HFF-Myc (cell line): Measurements from ENCODE around the gene LBH.

Experiments used
- DNase-seq: peaks from one replicate; pipeline ENCODE4 v3.0.0-alpha.2; 2011; ENCODE audit warnings: low read depth; ENCODE audit errors: extremely low read depth
- H3K4me3 ChIP-seq: replicated peaks from 2 replicates; pipeline ENCODE4 v1.5.1; 2011; ENCODE audit warnings: low read depth, mild to moderate bottlenecking, control low read depth, low read length
- TF ChIP-seq, protein P1 (sequence below): IDR thresholded peaks from 2 replicates; pipeline ENCODE4 v1.5.1; 2012; ENCODE audit warnings: mild to moderate bottlenecking, low read depth, low read length, control low read depth; ENCODE audit errors: missing control alignments

LBH gene

DNA sequence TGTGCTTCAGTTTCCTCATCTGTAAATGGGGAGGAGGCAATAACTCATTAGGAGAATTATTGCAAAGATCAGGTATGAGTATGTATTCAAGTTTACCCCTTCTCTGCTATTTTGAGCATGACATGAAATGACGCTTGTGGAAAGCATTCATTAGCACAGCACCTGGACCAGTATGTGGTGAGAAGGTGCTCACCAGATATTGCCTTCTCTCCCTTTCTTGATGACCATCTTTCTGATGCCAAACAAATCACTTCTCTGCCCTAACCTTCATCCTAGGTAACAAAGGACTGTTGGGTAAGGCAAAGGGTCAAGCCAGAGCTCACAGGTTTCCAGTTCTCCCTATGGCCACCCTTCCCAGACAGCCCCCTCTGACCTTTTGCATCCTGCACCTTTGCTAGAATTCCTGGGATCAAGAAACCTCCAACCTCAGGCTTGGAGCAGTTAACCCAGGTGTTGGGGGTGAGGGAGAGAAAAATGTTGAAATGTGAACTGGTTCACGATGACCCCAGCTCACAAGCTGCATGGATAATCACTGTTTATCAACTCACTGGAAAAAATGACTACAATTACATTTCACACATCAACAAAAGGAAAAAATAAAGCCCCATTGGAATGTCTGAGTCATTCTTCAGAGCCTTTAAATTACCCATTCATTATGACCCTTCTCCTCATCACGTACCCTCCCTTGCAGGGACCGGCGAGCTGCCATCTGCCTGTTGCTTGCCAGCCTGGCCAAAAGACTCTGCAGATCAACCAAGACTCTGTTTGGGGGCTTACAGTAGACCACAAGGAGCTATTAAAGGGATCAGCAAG is 41.6 kb downstream of the LBH start:
- TF ChIP-seq, protein P1, sequence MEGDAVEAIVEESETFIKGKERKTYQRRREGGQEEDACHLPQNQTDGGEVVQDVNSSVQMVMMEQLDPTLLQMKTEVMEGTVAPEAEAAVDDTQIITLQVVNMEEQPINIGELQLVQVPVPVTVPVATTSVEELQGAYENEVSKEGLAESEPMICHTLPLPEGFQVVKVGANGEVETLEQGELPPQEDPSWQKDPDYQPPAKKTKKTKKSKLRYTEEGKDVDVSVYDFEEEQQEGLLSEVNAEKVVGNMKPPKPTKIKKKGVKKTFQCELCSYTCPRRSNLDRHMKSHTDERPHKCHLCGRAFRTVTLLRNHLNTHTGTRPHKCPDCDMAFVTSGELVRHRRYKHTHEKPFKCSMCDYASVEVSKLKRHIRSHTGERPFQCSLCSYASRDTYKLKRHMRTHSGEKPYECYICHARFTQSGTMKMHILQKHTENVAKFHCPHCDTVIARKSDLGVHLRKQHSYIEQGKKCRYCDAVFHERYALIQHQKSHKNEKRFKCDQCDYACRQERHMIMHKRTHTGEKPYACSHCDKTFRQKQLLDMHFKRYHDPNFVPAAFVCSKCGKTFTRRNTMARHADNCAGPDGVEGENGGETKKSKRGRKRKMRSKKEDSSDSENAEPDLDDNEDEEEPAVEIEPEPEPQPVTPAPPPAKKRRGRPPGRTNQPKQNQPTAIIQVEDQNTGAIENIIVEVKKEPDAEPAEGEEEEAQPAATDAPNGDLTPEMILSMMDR, result no peak
- no peak overlapping the region for H3K4me3 ChIP-seq
- peak; percentile 16 for DNase-seq

DNA sequence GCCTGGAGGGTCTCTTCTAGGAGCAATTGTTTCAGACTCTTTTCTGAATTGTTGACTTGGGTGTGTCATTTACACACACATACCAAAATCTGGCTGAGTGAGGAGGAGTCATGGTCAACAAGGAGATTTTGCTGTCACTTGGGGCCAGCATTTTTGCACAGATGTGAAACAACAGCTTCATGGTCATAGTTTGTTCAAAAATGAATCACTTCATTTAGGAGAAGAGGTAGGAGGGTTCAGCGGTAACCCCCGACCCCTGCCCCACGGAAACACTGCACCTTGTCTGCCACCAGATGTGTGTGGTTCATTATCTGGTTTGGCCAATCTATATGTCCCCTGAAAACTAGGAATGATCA is 42.2 kb downstream of the LBH start:
- TF ChIP-seq, protein P1, result no peak
- no peak for DNase-seq
- H3K4me3 ChIP-seq, result no peak overlapping the region

DNA sequence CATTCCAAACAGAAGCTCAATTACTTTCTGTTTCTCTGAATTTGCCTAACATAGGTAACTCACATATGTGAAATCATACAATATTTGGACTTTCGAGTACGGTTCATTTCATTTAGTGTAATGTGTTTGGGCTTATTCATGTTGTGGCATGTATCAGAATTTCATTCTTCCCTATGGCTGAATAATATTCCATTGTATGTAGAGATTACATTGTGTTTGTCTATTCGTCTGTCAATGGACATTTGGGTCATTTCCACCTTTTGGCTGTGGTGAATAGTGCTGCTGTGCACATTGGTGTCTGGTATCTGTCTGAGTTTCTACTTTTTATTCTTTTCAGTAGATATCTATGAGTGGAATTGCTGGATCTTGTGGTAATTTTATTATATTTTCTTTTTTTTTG is 43.9 kb downstream of the LBH start:
- TF ChIP-seq, protein P1, result no peak
- no peak for DNase-seq
- no peak overlapping the region for H3K4me3 ChIP-seq

DNA sequence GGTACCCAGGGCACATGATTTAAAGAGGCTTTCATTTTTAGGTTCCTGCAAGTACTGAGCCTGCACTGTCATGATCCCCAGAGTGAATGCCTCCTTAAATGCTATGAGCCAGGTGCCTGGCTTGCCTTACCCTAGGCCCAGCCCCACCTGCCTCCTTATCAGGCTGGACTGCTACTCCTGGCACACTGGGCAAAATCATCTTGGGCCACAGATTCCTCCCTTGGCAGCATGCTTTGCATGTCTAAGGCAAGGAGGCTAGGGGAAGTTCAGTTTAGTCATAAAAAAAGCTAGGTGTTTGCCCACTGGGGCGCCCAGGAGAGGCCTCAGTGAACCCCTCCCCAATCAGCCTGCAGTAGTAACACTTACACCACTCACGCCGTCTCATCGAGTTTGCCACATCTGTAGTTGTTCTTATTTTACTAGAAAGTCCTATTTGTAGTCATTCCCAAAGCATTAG is 45.1 kb downstream of the LBH start:
- no peak overlapping the region for H3K4me3 ChIP-seq
- TF ChIP-seq, protein P1, result no peak
- no peak for DNase-seq

DNA sequence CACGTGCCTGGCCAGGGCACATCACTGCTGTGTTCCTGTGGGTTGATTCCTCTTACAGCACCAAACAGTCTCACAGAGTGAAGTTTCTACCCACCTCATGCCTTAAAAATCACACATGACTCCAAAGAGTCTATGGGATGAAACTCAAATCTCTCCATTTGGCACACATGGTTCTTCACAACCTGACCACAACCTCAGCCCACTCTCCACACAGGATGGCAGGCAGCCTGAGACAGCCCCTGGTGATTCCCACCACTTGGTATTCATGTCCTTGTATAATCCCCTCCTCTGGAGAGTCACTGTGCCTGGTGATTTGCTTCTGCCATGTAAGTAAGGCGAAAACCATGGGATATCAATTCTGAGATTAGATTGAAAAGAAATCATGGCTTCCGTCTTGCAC is 46.2 kb downstream of the LBH start:
- TF ChIP-seq, protein P1, result no peak
- DNase-seq, result no peak
- no peak overlapping the region for H3K4me3 ChIP-seq

DNA sequence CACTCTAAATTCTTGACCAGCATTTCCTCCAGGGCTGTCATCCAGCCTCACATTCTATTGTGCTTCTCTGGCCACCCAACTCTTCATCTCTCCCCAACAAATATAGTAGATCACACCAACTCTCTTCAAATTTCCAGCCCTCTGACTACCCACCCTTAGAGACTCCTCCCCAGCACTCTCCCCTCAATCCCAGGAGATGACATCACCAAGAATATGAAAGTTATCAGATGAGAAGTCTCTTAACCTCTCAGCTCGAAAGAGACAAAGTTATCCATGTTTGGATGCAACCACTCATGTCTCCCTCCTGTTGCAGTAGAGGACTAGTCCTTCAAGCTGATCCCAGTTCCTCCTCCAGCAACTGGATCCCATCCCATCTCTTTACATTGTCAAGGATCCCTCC is 47.1 kb downstream of the LBH start:
- H3K4me3 ChIP-seq, result no peak overlapping the region
- TF ChIP-seq, protein P1, result no peak
- no peak for DNase-seq
